Stimulated activated CD4-positive, alpha-beta T cell treated with anti-CD3 and anti-CD28 coated beads, Interleukin-1b, Interleukin-23, amount 100 ng/mL, for 4 hours (primary cell): ENCODE measurements around the gene TGFB2.

Experiments used
- DNase-seq, 2 donors: peaks; one replicate each; pipeline ENCODE4 v3.0.0-alpha.2; 2020; ENCODE audit warnings: low read depth in 2 of 2

Gene TGFB2

DNA sequence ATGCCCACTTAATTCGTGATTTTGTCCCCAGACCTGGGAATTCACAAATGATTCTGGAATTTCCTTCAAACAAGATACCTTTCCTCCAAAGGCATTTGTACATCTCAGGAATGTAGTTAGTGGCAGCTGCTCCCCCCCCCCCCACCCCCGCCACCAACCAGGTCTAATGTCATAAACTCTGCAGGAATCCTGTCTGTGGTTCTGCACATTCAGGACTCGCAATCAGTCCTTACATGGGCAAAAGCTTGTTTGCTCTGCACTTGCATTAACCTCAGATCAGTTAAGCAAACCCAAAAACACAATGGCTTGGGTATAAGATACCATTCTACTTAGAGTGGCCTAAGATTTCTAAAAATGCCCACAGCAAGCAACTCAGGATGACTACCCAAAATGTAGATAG is 143.8 kb downstream of the TGFB2 start:
- DNase-seq: no peak

- no peak for DNase-seq
Observed at GRCh38 chr1:218490406-218490922, 145.3 kb downstream of the TGFB2 start.

DNA sequence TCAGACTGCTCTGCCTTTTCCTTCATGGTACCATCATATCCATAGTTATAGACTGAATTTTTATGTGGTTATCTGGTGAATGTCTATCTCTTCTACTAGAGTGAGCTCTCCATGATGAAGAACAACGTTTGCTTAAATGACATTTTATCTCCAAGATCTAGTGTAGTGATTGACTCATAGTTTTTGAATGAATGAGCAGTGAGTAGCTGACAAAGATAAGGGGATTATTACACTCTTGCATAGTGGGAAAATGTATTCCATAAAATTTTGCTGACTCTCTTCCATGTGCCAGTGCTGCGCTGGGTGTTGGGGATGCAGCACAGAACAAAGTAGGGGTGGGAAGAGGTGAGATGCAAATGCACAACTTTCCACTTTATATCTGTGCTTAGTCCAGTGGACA is 147.7 kb downstream of the TGFB2 start:
- DNase-seq: no peak

DNA sequence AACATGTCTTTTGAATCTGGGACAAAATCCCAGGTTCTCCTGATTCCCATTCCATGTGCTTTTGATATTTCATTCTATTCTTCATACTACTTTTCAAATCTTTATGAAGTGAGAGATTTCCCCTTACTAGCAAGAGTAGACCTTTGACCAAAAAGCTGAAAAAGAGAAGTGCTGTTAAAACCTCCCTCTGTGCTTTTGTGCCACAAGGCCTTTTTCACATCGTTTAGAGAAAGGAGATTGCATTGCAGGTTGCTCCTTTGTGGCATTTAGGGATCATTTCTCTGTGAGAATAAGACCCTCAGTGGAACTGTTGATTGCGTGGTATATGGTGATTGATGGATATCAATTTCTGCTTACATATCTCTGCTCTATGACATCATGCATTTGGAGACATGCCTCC is 148.8 kb downstream of the TGFB2 start:
- DNase-seq: no peak
